HepG2 (cell line): ENCODE data around the gene NHLRC3. TPM values are rescaled to one million over a fixed set of nuclear protein-coding genes. Genes with fewer than 3 reads are reported as not detected.

Experiments used
- DPF2 ChIP-seq: sonication (generic); formaldehyde crosslinking; IDR thresholded peaks from 2 replicates; pipeline ENCODE4 v1.4.0; 2020; ENCODE audit warnings: mild to moderate bottlenecking, low read depth, missing genetic modification reagents, borderline replicate concordance
- HIVEP1 ChIP-seq: sonication (generic); formaldehyde crosslinking; IDR thresholded peaks from 2 replicates; pipeline ENCODE4 v1.4.0; 2020; ENCODE audit warnings: mild to moderate bottlenecking, missing genetic modification reagents
- KDM6A ChIP-seq: IDR thresholded peaks from 2 replicates; pipeline ENCODE4 v1.6.1; 2016; ENCODE audit warnings: low read depth
- PATZ1 ChIP-seq: sonication (generic); formaldehyde crosslinking; IDR thresholded peaks from 2 replicates; pipeline ENCODE4 v1.4.0; 2020; ENCODE audit warnings: missing genetic modification reagents
- POLR2AphosphoS2 ChIP-seq: IDR thresholded peaks from 2 replicates; pipeline ENCODE4 v1.6.1; 2011; ENCODE audit warnings: low read depth, low read length, improper control_type of control experiment
- SKI ChIP-seq: fragments of 450-650 bp; IDR thresholded peaks from one replicate; pipeline ENCODE4 v1.6.1; 2018; ENCODE audit warnings: mild to moderate bottlenecking; ENCODE audit not compliant: partially characterized antibody
- TGIF2 ChIP-seq: IDR thresholded peaks from 2 replicates; pipeline ENCODE4 v1.6.1; 2016; ENCODE audit warnings: control low read depth, missing compliant biosample characterization
- ZBTB8A ChIP-seq: sonication (generic); formaldehyde crosslinking; IDR thresholded peaks from 2 replicates; pipeline ENCODE4 v1.4.0; 2020; ENCODE audit warnings: mild to moderate bottlenecking, low read depth, missing genetic modification reagents, borderline replicate concordance
- ZKSCAN5 ChIP-seq: sonication (generic); formaldehyde crosslinking; IDR thresholded peaks from 2 replicates; pipeline ENCODE4 v1.5.1; 2020; ENCODE audit warnings: mild to moderate bottlenecking, missing genetic modification reagents
- ZNF142 ChIP-seq: sonication (generic); formaldehyde crosslinking; IDR thresholded peaks from 2 replicates; pipeline ENCODE4 v1.4.0; 2020; ENCODE audit warnings: missing genetic modification reagents
- ZNF281 ChIP-seq: sonication (generic); formaldehyde crosslinking; IDR thresholded peaks from 2 replicates; pipeline ENCODE4 v1.4.0; 2020; ENCODE audit warnings: missing genetic modification reagents, borderline replicate concordance
- ZNF317 ChIP-seq: sonication (generic); formaldehyde crosslinking; IDR thresholded peaks from 2 replicates; pipeline ENCODE4 v1.5.0; 2020; ENCODE audit warnings: mild to moderate bottlenecking, missing genetic modification reagents
- ZNF431 ChIP-seq: sonication (generic); formaldehyde crosslinking; IDR thresholded peaks from 2 replicates; pipeline ENCODE4 v1.9.0; 2022; ENCODE audit warnings: missing genetic modification reagents, low read depth, mild to moderate bottlenecking, borderline replicate concordance
- polyA plus RNA-seq, 8 experiments: library from polyadenylated mRNA; depleted of rRNA in 3 of 8; stranded (reverse) in 7 of 8; unstranded in 1 of 8; fragments of >200 nt; fragmentation: Illumina TruSeq in 4 of 8; extraction: Trizol in 4 of 8; gene quantifications; 2 replicates each; pipeline versions ENCODE4 v1.2.1 to v1.2.3, GENCODE V29; 2011 to 2016; ENCODE audit warnings: low read depth in 4 of 8, missing spikeins in 1 of 8, mixed read lengths in 1 of 8; ENCODE audit not compliant: insufficient read depth in 1 of 8
- total RNA-seq, 5 experiments: library from RNA; depleted of rRNA; stranded (reverse); fragments of >200 nt; fragmentation: Illumina TruSeq; extraction: Trizol; gene quantifications; 2 replicates each; pipeline ENCODE4 v1.2.3, GENCODE V29; 2016; ENCODE audit warnings: low read depth in 1 of 5
- TF ChIP-seq, protein P1 (sequence below): sonication (generic); formaldehyde crosslinking; IDR thresholded peaks from 2 replicates; pipeline ENCODE4 v1.4.0; 2020; ENCODE audit warnings: missing genetic modification reagents
- TF ChIP-seq, protein P2 (sequence below): sonication (generic); formaldehyde crosslinking; IDR thresholded peaks from 2 replicates; pipeline ENCODE4 v1.4.0; 2020; ENCODE audit warnings: missing genetic modification reagents

NHLRC3 gene
- total and polyA plus RNA-seq, 2 of the 13 experiments (the other 11 are each of a cell fraction or from before 2014, with no cell fraction given): 19.9 to 29.8 TPM

GRCh38 chr13:39037880-39038568 lies at the start of gene NHLRC3, which contains the start of gene PROSER1 (continued):
- peak; percentile 46; the same call in 1 of the 2 replicates for TF ChIP-seq ZNF142
- TF ChIP-seq, protein P1, sequence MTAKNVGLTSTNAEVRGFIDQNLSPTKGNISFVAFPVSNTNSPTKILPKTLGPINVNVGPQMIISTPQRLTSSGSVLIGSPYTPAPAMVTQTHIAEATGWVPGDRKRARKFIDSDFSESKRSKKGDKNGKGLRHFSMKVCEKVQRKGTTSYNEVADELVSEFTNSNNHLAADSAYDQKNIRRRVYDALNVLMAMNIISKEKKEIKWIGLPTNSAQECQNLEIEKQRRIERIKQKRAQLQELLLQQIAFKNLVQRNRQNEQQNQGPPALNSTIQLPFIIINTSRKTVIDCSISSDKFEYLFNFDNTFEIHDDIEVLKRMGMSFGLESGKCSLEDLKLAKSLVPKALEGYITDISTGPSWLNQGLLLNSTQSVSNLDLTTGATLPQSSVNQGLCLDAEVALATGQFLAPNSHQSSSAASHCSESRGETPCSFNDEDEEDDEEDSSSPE (CRISPR knock-in tag): peak; percentile 96
- TF ChIP-seq, protein P2, sequence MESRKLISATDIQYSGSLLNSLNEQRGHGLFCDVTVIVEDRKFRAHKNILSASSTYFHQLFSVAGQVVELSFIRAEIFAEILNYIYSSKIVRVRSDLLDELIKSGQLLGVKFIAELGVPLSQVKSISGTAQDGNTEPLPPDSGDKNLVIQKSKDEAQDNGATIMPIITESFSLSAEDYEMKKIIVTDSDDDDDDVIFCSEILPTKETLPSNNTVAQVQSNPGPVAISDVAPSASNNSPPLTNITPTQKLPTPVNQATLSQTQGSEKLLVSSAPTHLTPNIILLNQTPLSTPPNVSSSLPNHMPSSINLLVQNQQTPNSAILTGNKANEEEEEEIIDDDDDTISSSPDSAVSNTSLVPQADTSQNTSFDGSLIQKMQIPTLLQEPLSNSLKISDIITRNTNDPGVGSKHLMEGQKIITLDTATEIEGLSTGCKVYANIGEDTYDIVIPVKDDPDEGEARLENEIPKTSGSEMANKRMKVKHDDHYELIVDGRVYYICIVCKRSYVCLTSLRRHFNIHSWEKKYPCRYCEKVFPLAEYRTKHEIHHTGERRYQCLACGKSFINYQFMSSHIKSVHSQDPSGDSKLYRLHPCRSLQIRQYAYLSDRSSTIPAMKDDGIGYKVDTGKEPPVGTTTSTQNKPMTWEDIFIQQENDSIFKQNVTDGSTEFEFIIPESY (CRISPR knock-in tag): no peak; the same call in 1 of the 2 replicates
- TF ChIP-seq ZNF281 (CRISPR knock-in tag): no peak
- TF ChIP-seq TGIF2 (CRISPR knock-in tag): 0 out of 2 replicates have a peak, but pooled peaks have one; percentile 19
- no peak for TF ChIP-seq ZNF317 (CRISPR knock-in tag)
- TF ChIP-seq HIVEP1 (CRISPR knock-in tag): no peak
- TF ChIP-seq ZKSCAN5 (CRISPR knock-in tag): no peak
- no peak for TF ChIP-seq SKI
- TF ChIP-seq KDM6A (CRISPR knock-in tag): no peak
- no peak for TF ChIP-seq ZNF431 (CRISPR knock-in tag)
- no peak for TF ChIP-seq DPF2
- TF ChIP-seq PATZ1 (CRISPR knock-in tag): peak; percentile 75
- TF ChIP-seq ZBTB8A: no peak
- TF ChIP-seq POLR2AphosphoS2: no peak
